Spleen (tissue), 7 donors: Measurements from ENCODE around the gene CORO6.

Experiments used
- CTCF ChIP-seq, 11 experiments: fragments of 200-600 bp in 7 of 11; fragments of 450-650 bp in 4 of 11; sonication (generic) in 4 of 11; IDR thresholded peaks in 8 of 11; conservative IDR thresholded peaks in 3 of 11; 1 replicate in 7 of 11; 2 replicates in 4 of 11; pipeline versions ENCODE4 v1.4.0 to v1.8.0; 2016 to 2021; ENCODE audit warnings: antibody characterized with exemption in 11 of 11, inconsistent platforms in 4 of 11, mild to moderate bottlenecking in 1 of 11
- POLR2A ChIP-seq, 3 donors: fragments of 450-650 bp; IDR thresholded peaks; one replicate each; pipeline ENCODE4 v1.5.1; 2017; ENCODE audit warnings: antibody characterized with exemption in 3 of 3, mild to moderate bottlenecking in 1 of 3
- POLR2AphosphoS5 ChIP-seq, 3 donors: sonication (generic); formaldehyde crosslinking; IDR thresholded peaks; one replicate each; pipeline ENCODE4 v1.5.1; 2017; ENCODE audit warnings: antibody characterized with exemption in 3 of 3
- donor health status: DM: no; HTN: no; CAD: no; lungs with moderate emphysema.
- donor health status: DM: no; HTN: no; CAD: no.
- donor health status: DM: no; HTN: no; CAD: no.

GRCh38 chr17:29613856-29614255 is 8.9 kb downstream of the CORO6 start:
- TF ChIP-seq CTCF (IDR thresholded peaks at IDR 0.05 in 8 of 11, conservative IDR thresholded peaks at IDR 0.05 in 3 of 11) (no peak), POLR2A (IDR thresholded peaks at IDR 0.05) (no peak), POLR2AphosphoS5 (IDR thresholded peaks at IDR 0.05) (no peak)
